C4-2B (cell line): ENCODE measurements around the gene RNF224.

Experiments used
- ZFX ChIP-seq: fragments of 450-650 bp; IDR thresholded peaks from 2 replicates; pipeline ENCODE4 v1.6.1; 2017
- TF ChIP-seq, protein P1 (sequence below): fragments of 450-650 bp; conservative IDR thresholded peaks from 2 replicates; pipeline ENCODE4 v1.5.1; 2017; ENCODE audit warnings: mild to moderate bottlenecking

DNA sequence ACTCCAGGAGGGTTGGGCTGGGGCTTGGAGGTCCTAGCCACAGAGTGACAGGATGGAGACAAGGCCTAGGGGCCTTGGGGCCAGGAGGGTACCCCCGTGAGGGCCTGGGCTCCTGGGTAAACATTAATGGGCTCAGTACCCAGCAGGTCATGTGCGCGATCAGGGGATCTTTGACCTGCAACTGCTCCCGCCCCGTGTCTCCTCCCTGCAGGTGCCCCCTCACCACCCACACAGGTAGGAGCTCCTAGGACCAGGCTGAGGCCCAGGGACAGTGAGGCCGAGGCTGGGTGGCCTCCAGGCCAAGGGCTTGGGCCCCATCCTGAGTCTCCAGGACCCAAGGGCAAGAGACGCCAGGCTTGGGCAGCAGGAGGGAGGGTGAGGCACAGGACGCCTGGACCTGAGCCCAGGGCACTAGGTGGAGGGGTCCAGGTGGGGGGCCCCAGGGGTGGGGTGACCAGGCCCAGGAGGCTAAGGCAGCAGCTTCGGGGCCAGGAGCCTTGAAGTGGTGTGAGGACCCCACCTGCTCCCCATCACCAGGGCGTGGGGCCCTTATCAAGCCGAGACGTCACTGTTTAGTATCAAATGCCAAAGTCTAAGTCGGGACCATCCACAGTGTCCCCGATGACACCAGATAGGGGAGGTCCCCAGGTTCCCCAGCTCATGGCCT lies 3.5 kb downstream of the RNF224 start, which contains the start of gene SLC34A3:
- TF ChIP-seq, protein P1, sequence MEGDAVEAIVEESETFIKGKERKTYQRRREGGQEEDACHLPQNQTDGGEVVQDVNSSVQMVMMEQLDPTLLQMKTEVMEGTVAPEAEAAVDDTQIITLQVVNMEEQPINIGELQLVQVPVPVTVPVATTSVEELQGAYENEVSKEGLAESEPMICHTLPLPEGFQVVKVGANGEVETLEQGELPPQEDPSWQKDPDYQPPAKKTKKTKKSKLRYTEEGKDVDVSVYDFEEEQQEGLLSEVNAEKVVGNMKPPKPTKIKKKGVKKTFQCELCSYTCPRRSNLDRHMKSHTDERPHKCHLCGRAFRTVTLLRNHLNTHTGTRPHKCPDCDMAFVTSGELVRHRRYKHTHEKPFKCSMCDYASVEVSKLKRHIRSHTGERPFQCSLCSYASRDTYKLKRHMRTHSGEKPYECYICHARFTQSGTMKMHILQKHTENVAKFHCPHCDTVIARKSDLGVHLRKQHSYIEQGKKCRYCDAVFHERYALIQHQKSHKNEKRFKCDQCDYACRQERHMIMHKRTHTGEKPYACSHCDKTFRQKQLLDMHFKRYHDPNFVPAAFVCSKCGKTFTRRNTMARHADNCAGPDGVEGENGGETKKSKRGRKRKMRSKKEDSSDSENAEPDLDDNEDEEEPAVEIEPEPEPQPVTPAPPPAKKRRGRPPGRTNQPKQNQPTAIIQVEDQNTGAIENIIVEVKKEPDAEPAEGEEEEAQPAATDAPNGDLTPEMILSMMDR, result no peak
- TF ChIP-seq ZFX, result no peak
